ENCODE measurements around the gene CSNK2A2.

Gene CSNK2A2

GRCh38 chr16:58109330-58109729, 88.6 kb downstream of the CSNK2A2 start:
- DNase-seq: no peak

All from CD4-positive, alpha-beta T cell treated with Interleukin-4 for 1 hour (primary cell).